ENCODE data around the gene NTNG1. TPM values are rescaled to one million over a fixed set of nuclear protein-coding genes. Genes with fewer than 3 reads are reported as not detected.

Gene NTNG1
- total RNA-seq, 1 donor from 2014 or later = 9.6 TPM

GRCh38 chr1:107439567-107439966 lies 298.7 kb downstream of the NTNG1 start:
- H3K4me3 ChIP-seq = no peak overlapping the region
- no peaks in the 10 kb centered on the region for H3K27me3 ChIP-seq (ENCODE audit: low read depth)
- H3K27ac ChIP-seq = no peak overlapping the region
- H3K36me3 ChIP-seq = no peaks in the 10 kb centered on the region
- no peak for TF ChIP-seq CTCF (IDR thresholded peaks at IDR 0.05)
- H3K4me1 ChIP-seq = no peaks in the 10 kb centered on the region
- no peaks in the 10 kb centered on the region for H3K9me3 ChIP-seq
- ATAC-seq (no peak), DNase-seq (no peak)
- intact Hi-C loops (cut with DNase I) = no loop called here

- Histone ChIP-seq H3K4me3 (no peak overlapping the region), H3K27ac (no peak overlapping the region), H3K4me1 (no peaks in the 10 kb centered on the region), H3K36me3 (no peaks in the 10 kb centered on the region), H3K9me3 (no peaks in the 10 kb centered on the region), H3K27me3 (ENCODE audit: low read depth) (no peaks in the 10 kb centered on the region)
- intact Hi-C loops (cut with DNase I) = no loop called here
- ATAC-seq (no peak), DNase-seq (no peak)
- TF ChIP-seq CTCF (IDR thresholded peaks at IDR 0.05) = no peak
Measured at GRCh38 chr1:107442551-107442950, 301.7 kb downstream of the NTNG1 start.

GRCh38 chr1:107443027-107443426 lies 302.2 kb downstream of the NTNG1 start:
- Histone ChIP-seq H3K4me1 (no peaks in the 10 kb centered on the region), H3K27me3 (ENCODE audit: low read depth) (no peaks in the 10 kb centered on the region), H3K27ac (no peak overlapping the region), H3K4me3 (no peak overlapping the region), H3K9me3 (no peaks in the 10 kb centered on the region), H3K36me3 (no peaks in the 10 kb centered on the region)
- ATAC-seq (no peak), DNase-seq (no peak)
- no peak for TF ChIP-seq CTCF (IDR thresholded peaks at IDR 0.05)
- intact Hi-C loops (cut with DNase I) = no loop called here

- Histone ChIP-seq H3K9me3 (no peaks in the 10 kb centered on the region), H3K4me3 (no peak overlapping the region), H3K36me3 (no peaks in the 10 kb centered on the region), H3K27me3 (ENCODE audit: low read depth) (no peaks in the 10 kb centered on the region), H3K4me1 (no peaks in the 10 kb centered on the region), H3K27ac (no peak overlapping the region)
- TF ChIP-seq CTCF (IDR thresholded peaks at IDR 0.05) = no peak
- intact Hi-C loops (cut with DNase I) = no loop called here
- DNase-seq = no peak
- no peak for ATAC-seq
Measured at GRCh38 chr1:107443860-107444259, 303.0 kb downstream of the NTNG1 start.

- no peaks in the 10 kb centered on the region for H3K27me3 ChIP-seq (ENCODE audit: low read depth)
- H3K4me3 ChIP-seq = no peak overlapping the region
- ATAC-seq (no peak), DNase-seq (no peak)
- no peak for TF ChIP-seq CTCF (IDR thresholded peaks at IDR 0.05)
- intact Hi-C loops (cut with DNase I) = no loop called here
- no peaks in the 10 kb centered on the region for H3K4me1 ChIP-seq
- H3K9me3 ChIP-seq = no peaks in the 10 kb centered on the region
- no peaks in the 10 kb centered on the region for H3K36me3 ChIP-seq
- no peak overlapping the region for H3K27ac ChIP-seq
Measured at GRCh38 chr1:107444302-107444701, 303.5 kb downstream of the NTNG1 start.

GRCh38 chr1:107449326-107449725 lies 308.5 kb downstream of the NTNG1 start:
- no peaks in the 10 kb centered on the region for H3K36me3 ChIP-seq
- H3K4me3 ChIP-seq = no peak overlapping the region
- no peak for DNase-seq
- no peak overlapping the region for H3K27ac ChIP-seq
- no peaks in the 10 kb centered on the region for H3K4me1 ChIP-seq
- intact Hi-C loops (cut with DNase I) = no loop called here
- H3K27me3 ChIP-seq (ENCODE audit: low read depth) = no peaks in the 10 kb centered on the region
- ATAC-seq = no peak
- H3K9me3 ChIP-seq = no peaks in the 10 kb centered on the region
- no peak for TF ChIP-seq CTCF (IDR thresholded peaks at IDR 0.05)
